Neuron (in vitro differentiated cells): ENCODE measurements around the gene PPP1R2C.

ENCODE experiments used
- H2AFZ ChIP-seq: one replicate; pipeline ENCODE4 v1.6.1; 2013; ENCODE audit warnings: low read depth, mild to moderate bottlenecking, inconsistent platforms, low read length, moderate library complexity
- H3K27me3 ChIP-seq: one replicate; pipeline ENCODE4 v1.6.1; 2013; ENCODE audit warnings: low read length; ENCODE audit not compliant: insufficient read depth
- H3K36me3 ChIP-seq: one replicate; pipeline ENCODE4 v1.6.1; 2013; ENCODE audit warnings: low read length; ENCODE audit not compliant: insufficient read depth
- H3K4me1 ChIP-seq: one replicate; pipeline ENCODE4 v1.6.1; 2013; ENCODE audit warnings: low read length; ENCODE audit not compliant: insufficient read depth
- H3K4me3 ChIP-seq: 2 replicates; pipeline ENCODE4 v1.5.1; 2013; ENCODE audit warnings: mild to moderate bottlenecking, low read length, moderate library complexity
- H3K9me3 ChIP-seq: one replicate; pipeline ENCODE4 v1.6.1; 2013; ENCODE audit warnings: low read length

The PPP1R2C gene

DNA sequence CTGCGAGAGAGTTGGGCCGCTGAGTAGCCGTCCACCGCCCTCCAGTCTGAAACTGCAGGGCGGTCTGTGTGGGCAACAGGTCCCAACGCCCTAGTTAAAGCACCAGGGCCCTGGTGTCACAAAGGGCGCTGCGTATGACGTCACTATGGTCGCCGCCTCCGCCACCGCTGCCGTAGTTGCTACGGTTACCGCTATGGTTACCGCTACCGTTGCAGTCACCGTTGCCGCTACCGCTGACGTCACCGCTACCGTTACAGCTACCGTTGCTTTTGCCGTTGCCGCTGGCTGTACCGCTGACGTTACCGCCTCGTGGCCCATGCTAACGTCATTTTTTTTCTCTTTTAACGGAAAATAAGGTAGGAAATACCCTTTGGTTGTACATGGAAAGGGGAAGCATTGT lies at the start of gene PPP1R2C:
TSS of gene PPP1R2C (minus strand) at position 68 of the 400 bp plus-strand sequence. CDS start 84 bp downstream, outside the sequence.
- Histone ChIP-seq H3K4me1 (no peaks in the 10 kb centered on the region), H3K4me3 (no peak within 1 kb of the TSS), H3K9me3 (no peaks in the 10 kb centered on the region), H3K27me3 (no peaks in the 10 kb centered on the region), H3K36me3 (no peaks in the 10 kb centered on the region), H2AFZ (no peak within 1 kb of the TSS)

DNA sequence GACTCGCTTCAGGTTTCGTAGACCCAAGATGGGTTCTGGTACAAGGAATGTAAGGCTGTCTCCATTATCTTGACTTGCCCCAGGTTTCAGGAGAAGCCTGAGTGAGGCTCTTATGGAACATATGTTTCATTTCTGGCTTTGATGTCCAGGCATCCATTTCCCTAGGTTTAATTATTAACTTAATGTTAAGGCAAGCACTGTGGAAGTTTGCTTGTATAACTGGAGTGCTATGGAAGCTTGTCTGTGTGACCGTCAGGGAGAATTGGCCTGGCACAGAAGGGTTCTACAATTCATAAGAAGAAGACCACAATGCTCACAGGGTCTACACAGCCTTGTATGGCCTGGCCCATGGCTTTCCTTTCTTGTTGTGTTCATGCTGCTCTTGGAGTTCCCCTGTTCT lies 47.2 kb upstream of the PPP1R2C start:
- H3K4me3 ChIP-seq: no peak overlapping the region
- no peaks in the 10 kb centered on the region for H3K9me3 ChIP-seq
- H3K36me3 ChIP-seq: no peaks in the 10 kb centered on the region
- H3K4me1 ChIP-seq: no peaks in the 10 kb centered on the region
- H2AFZ ChIP-seq: no peak overlapping the region
- no peaks in the 10 kb centered on the region for H3K27me3 ChIP-seq

DNA sequence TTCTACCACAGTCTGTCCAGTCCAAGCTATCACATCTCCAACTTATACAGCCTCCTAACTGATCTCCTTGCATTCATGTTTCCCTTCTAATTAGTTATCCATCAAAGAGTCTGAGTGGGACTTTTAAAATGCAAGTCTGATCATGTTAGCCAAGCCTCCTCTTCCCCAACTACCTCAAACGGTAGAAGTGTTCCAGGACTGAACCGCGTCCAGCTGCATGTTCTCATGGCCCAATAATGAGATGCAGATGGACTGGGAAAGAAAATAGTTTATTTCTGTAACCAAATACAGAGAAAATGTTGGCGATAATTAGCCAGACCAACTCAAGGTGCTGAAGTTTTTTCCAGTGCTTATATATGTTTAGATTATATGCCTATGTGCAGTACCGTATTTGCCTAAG lies 46.6 kb upstream of the PPP1R2C start:
- no peak overlapping the region for H2AFZ ChIP-seq
- H3K4me3 ChIP-seq: no peak overlapping the region
- H3K27me3 ChIP-seq: no peaks in the 10 kb centered on the region

DNA sequence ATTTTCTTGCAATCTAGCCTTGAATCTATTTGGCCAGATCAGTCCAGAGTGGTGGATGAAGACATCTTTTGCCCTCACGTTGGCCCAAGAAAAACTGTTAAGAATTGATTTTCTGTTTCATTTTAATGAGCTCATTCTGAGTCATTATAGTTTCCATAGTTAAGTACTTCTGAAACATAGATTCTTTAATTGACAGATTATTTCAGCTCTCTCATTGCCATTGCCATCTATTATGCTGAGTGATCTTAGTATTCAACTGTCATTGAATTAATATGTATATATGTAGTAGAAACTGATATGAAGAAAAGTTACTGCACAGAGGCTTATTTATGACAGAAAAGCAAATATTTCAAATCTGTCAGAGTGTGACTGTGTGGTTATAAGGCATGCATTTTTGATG lies 45.5 kb upstream of the PPP1R2C start:
- no peaks in the 10 kb centered on the region for H3K36me3 ChIP-seq
- H2AFZ ChIP-seq: no peak overlapping the region
- no peaks in the 10 kb centered on the region for H3K9me3 ChIP-seq
- no peaks in the 10 kb centered on the region for H3K4me1 ChIP-seq
- no peak overlapping the region for H3K4me3 ChIP-seq
- H3K27me3 ChIP-seq: no peaks in the 10 kb centered on the region

More for the DNA sequence above, 46.6 kb upstream of the PPP1R2C start:
- H3K9me3 ChIP-seq: no peaks in the 10 kb centered on the region
- H3K36me3 ChIP-seq: no peaks in the 10 kb centered on the region
- no peaks in the 10 kb centered on the region for H3K4me1 ChIP-seq

DNA sequence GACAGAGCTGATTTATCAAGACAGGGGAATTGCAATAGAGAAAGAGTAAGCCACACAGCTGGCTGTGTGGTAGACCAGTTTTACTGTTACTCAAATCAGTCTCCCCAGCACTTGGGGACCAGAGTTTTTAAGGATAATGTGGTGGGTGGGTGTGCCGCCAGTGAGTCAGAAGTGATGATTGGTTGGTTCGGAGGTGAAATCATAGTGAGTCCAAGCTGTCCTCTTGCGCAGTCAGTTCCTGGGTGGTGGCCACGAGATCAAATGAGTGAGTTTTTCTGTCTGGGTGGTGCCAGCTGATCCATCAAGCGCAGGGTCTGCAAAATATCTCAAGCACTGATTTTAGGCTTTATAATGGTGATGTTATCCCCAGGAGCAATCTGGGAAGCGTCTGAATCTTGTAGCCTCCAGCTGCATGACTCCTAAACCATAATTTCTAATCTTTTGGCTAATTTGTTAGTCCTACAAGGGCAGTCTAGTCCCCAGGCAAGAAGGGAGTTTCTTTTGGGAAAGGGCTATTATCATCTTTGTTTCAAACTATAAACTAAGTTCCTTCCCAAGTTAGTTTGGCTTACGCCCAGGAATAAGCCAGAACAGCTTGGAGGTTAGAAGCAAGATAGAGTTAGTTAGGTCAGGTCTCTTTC lies 44.0 kb upstream of the PPP1R2C start:
- Histone ChIP-seq H3K4me1 (no peaks in the 10 kb centered on the region), H3K9me3 (no peaks in the 10 kb centered on the region), H3K4me3 (no peak overlapping the region)

DNA sequence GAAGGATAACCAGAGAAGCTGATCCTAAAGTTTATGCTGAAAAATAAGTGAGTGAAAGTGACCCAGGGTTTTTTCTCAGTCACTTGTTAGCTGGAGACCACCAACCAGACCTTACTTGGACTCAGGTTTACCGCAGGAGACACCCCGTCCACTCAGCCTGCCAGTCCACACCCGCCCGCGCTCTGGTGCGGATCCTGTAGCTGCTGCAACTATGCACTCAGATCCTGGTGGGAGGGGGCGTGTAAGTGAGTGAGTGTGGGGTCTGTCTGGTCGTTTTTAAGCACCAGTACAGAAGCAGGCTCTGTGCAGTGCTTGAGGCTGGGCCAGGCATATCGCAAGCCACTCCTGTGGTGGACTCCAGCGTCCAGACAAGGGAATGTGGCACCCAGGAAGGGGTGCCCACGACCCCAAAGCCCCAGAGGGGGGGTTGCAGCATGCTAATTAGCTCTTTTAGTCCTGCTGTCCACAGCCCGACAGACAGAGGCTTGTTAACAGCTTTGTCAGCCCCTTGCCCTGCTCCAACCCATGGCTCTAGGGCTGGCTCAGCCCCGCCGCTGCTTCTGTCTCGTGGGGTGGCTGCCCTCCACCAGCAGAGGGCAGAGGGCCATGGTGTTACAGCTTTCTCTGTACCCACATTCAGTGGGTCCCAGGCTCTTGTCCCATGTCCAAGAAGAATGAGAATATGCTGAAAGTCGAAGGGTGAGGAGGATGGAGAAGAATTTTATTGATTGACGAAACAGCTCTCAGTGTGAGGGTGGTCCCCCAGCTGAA lies 40.4 kb upstream of the PPP1R2C start:
- H3K9me3 ChIP-seq: no peaks in the 10 kb centered on the region
- no peaks in the 10 kb centered on the region for H3K36me3 ChIP-seq
- no peak overlapping the region for H2AFZ ChIP-seq
- H3K27me3 ChIP-seq: no peaks in the 10 kb centered on the region
- H3K4me3 ChIP-seq: no peak overlapping the region
- no peaks in the 10 kb centered on the region for H3K4me1 ChIP-seq

More for the DNA sequence above, 44.0 kb upstream of the PPP1R2C start:
- no peaks in the 10 kb centered on the region for H3K27me3 ChIP-seq
- no peak overlapping the region for H2AFZ ChIP-seq
- H3K36me3 ChIP-seq: no peaks in the 10 kb centered on the region

DNA sequence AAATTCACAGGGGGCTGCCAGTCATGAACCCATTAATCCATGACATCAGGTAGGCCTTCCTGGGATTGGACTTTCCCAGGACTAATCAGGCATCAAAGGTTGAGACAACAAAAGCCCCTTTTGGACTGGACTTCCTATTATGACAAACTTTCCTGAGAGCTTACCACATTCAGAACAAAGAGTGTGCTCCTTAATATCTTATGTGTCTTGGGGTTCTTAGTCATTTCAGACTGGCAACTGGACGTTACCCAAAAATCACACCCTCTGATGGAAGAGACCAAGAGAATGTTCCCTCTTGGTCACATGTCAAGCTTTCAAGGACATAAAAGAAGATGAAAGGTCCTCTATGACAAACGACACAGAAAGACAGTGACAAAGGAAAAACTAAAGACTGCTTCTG lies 31.6 kb upstream of the PPP1R2C start:
- H3K36me3 ChIP-seq: no peaks in the 10 kb centered on the region
- H2AFZ ChIP-seq: no peak overlapping the region
- H3K4me1 ChIP-seq: no peaks in the 10 kb centered on the region
- no peak overlapping the region for H3K4me3 ChIP-seq
- H3K27me3 ChIP-seq: no peaks in the 10 kb centered on the region
- no peaks in the 10 kb centered on the region for H3K9me3 ChIP-seq

DNA sequence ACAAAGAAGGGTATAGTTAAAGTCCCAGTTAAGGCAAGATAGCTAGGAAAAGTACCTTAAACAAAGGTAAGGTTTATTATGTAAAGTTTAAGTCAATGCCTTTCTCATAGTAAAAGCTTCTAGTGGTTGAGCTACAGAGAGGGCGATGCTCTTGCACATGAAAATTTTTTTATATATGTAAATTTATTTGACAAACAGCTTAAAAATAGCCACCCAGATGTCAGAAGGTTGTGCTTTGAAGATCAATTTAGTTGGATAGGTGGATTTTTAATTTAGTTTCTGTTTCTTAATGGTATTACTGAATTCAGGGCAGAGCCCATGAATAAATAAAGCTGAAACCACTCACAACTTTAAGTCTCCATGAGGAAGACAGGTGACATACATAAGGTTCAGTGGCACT lies 29.4 kb upstream of the PPP1R2C start:
- no peaks in the 10 kb centered on the region for H3K4me1 ChIP-seq
- no peaks in the 10 kb centered on the region for H3K27me3 ChIP-seq
- H3K4me3 ChIP-seq: no peak overlapping the region
- no peak overlapping the region for H2AFZ ChIP-seq
- H3K36me3 ChIP-seq: no peaks in the 10 kb centered on the region
- H3K9me3 ChIP-seq: no peaks in the 10 kb centered on the region

DNA sequence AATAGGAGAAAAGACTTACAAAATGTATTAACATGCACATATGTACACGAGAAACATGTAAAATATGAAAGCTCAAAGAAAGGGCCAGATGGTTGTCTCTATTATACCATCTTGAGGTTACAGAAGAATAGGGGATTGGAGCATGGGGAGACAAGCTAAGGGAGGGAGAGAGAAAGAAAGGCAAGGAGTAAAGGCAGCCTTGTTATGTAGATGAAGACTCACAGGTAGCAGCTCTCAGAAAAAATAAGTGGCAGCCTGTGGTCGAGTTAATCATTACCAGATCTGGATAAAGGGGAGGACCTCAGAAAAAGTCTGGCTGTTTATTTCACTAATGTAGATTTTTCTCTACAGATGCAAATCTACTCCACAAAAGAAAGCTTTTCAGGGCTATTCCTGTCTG lies 26.6 kb upstream of the PPP1R2C start:
- H3K36me3 ChIP-seq: no peaks in the 10 kb centered on the region
- no peak overlapping the region for H2AFZ ChIP-seq
- H3K4me1 ChIP-seq: no peaks in the 10 kb centered on the region
- H3K9me3 ChIP-seq: no peaks in the 10 kb centered on the region
- H3K4me3 ChIP-seq: no peak overlapping the region
- H3K27me3 ChIP-seq: no peaks in the 10 kb centered on the region

DNA sequence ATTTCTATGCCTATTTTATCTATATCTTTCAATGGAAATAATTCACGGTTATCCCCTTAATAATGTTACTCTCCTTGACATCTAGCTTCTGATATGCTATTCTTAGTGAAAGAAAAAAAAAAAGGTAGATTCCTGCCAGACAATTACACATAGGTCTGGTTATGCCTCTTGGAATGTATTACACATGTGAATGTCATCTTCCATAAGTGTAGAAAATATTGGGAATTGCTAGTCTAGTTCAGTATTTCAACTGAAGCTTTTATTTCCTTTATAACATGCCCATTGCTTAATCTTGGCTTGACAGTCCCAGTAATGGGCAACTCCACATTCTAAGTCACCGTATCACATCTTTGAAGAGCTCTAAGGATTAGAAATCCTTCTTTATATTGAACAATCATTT lies 25.4 kb upstream of the PPP1R2C start:
- Histone ChIP-seq H3K4me3 (no peak overlapping the region), H3K4me1 (no peaks in the 10 kb centered on the region)

DNA sequence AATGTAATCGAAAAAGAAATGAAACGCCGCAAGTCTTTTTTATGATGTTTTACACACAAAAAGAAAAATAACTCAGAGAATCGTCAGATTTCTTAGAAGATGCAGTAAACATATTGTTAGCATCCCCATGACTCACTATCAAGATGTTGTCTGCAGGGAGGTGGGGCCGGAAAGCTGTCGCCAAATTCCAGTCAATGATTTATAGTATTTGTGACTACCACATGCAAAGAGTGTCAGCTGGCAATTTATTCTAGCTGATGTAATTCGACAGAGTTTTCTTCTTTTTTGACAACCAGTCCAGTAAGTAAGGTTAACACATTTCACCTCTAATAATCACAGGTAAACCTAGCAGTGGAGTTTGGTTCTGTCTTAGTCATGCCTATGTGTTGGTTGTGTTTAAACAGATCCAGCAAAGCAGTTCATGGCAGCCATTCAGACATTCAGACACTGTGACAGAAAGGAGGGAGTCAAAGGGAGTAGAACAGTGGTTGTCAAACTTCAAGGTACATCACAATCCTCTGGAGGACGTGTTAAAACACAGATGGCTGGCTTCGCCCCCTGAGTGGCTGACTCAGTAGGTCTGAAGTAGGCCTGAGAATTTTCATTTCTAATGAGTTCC lies 19.8 kb upstream of the PPP1R2C start:
- no peaks in the 10 kb centered on the region for H3K4me1 ChIP-seq
- H3K27me3 ChIP-seq: no peaks in the 10 kb centered on the region
- H2AFZ ChIP-seq: no peak overlapping the region
- no peaks in the 10 kb centered on the region for H3K9me3 ChIP-seq
- H3K36me3 ChIP-seq: no peaks in the 10 kb centered on the region
- H3K4me3 ChIP-seq: no peak overlapping the region

More for the DNA sequence above, 25.4 kb upstream of the PPP1R2C start:
- no peaks in the 10 kb centered on the region for H3K27me3 ChIP-seq
- H2AFZ ChIP-seq: no peak overlapping the region
- no peaks in the 10 kb centered on the region for H3K36me3 ChIP-seq
- no peaks in the 10 kb centered on the region for H3K9me3 ChIP-seq

DNA sequence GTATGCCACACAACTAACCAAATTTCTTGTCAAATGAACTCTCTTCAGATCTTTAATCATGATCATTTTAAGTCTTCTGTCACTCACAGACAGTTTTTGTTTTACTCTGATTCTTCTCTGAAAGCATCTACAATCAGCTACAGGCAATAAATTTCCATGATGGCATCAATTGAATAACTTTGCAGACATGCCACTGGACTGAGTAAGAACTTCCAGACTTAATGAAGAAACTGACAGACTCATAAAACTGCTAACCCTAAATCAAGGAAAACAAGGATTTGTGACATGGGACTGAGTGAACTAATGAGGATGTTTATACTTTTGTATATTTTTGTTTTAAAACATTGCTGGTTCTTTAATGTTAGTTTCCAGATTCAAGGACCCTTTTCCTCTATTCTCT lies 5.5 kb upstream of the PPP1R2C start:
- no peak overlapping the region for H2AFZ ChIP-seq
- H3K36me3 ChIP-seq: no peaks in the 10 kb centered on the region
- H3K4me3 ChIP-seq: no peak overlapping the region
- no peaks in the 10 kb centered on the region for H3K9me3 ChIP-seq
- H3K4me1 ChIP-seq: no peaks in the 10 kb centered on the region
- H3K27me3 ChIP-seq: peaks cover 6% of the 10 kb centered on the region

DNA sequence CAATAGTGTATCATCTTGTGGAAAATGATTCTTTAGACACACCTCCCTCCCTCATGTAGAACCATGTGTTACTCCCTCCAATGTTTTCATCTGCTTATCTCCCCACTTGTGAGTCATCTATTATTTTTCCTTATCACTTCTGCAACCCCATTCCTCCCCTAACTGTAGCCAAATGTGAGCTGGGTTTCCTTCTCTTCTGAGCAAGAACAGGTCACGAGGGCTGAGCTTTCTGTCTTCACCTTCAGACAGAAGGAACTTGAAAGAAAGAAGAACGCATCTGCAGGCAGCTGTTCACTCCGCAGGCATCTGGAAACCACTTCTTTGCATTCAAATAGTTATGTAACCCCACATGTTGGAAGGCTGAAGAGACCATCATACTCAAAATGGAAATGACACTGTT lies 1.8 kb downstream of the PPP1R2C start:
- Histone ChIP-seq H2AFZ (no peak overlapping the region), H3K4me3 (no peak overlapping the region), H3K4me1 (no peaks in the 10 kb centered on the region), H3K36me3 (no peaks in the 10 kb centered on the region), H3K9me3 (no peaks in the 10 kb centered on the region), H3K27me3 (no peaks in the 10 kb centered on the region)
